B cell (primary cell): Measurements from ENCODE around the gene CDKN3.

Experiments
- CTCF ChIP-seq: fragments of 200-600 bp; IDR thresholded peaks from one replicate; pipeline ENCODE4 v1.8.0; 2022; ENCODE audit warnings: antibody characterized with exemption, mild to moderate bottlenecking
- EZH2 ChIP-seq: IDR thresholded peaks from 2 replicates; pipeline ENCODE4 v1.6.1; 2012; ENCODE audit warnings: borderline replicate concordance, low read depth, mild to moderate bottlenecking, moderate library complexity, low read length; ENCODE audit not compliant: insufficient read depth, poor library complexity, severe bottlenecking

DNA sequence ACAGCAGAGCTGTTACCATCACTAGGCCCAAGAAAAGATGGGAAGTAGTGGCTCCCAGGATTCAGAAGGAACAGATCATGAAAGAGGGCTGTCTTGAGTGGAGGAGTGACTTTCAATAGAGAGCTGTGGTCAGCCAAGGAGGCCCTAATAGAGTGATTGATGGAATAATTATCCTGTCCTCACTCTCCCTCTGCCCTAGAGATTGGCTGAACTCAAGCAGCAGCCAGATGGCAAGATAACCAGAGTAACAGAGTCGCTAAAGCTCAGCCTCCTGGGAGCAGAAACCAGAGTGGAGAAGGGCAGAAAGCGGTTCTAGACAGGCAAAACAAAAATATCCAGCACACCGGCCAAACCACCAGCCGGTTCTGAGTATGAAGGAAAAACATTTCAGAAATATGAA, 68.8 kb downstream of the CDKN3 start:
- TF ChIP-seq CTCF, result no peak
- no peak for TF ChIP-seq EZH2
